Occipital lobe (tissue), 2 donors: ENCODE measurements around the gene TCERG1. TPM values are rescaled to one million over a fixed set of nuclear protein-coding genes. Genes with fewer than 3 reads are reported as not detected.

Experiments
- small RNA-seq: library from RNA; depleted of rRNA; stranded (forward); fragments of <200 nt; gene quantifications from one replicate; pipeline ENCODE3, GENCODE V24; 2014
- total RNA-seq: library from RNA; depleted of rRNA; stranded (reverse); fragments of >200 nt; gene quantifications from one replicate; pipeline ENCODE4 v1.2.3, GENCODE V29; 2014

TCERG1 gene
- total RNA-seq, 1 donor from 2014 or later: 82.4 TPM

Small RNA genes lying within 50 kb of the gene (small RNA-seq; reads per million reads assigned to genes)
- not detected for gene RF02271

Other genes with a start within 250 kb of the TCERG1 start
- gene RBM27, start 243.7 kb upstream of the TCERG1 start, total RNA-seq: 39.9 TPM
- not detected for gene POU4F3, start 108.5 kb upstream of the TCERG1 start, total RNA-seq
- gene GPR151, start 68.9 kb downstream of the TCERG1 start, total RNA-seq: 0.31 TPM